HG02678 (cell line): ENCODE results near the gene MLPH.

Experiments
- ATAC-seq: cut with Tn5 transposase; IDR thresholded peaks from one replicate; pipeline ENCODE4 v1.9.1; 2021; ENCODE audit warnings: mild to moderate bottlenecking, moderate library complexity; ENCODE audit not compliant: unreplicated experiment

Gene MLPH

GRCh38 chr2:237478979-237479378 is 8.1 kb upstream of the MLPH start:
- no peak for ATAC-seq

DNA sequence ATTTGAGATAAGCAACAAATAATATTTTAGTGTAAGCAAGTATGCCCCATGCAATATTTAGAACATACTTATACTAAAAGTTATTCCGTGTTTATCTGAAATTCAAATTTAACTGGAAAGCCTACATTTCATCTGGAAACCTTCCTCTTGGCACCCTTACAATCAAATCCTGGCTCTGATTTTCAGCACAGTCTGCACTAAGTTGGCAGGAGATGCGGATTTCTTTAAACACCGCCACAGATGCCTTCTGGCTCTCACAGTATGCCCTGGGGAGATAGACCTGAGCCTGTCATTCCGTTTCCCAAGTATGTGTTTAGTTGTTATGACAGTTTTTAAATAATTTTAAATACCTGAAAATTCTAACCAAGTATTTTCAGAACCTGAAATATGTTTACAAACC is 7.3 kb upstream of the MLPH start:
- ATAC-seq, result no peak

GRCh38 chr2:237480556-237480955 is 6.5 kb upstream of the MLPH start:
- no peak for ATAC-seq

GRCh38 chr2:237480988-237481525 is 6.0 kb upstream of the MLPH start:
- no peak for ATAC-seq

- ATAC-seq, result no peak
Measured at GRCh38 chr2:237482485-237482884, 4.6 kb upstream of the MLPH start.

- ATAC-seq, result no peak
Measured at GRCh38 chr2:237483018-237483731, 3.9 kb upstream of the MLPH start.

DNA sequence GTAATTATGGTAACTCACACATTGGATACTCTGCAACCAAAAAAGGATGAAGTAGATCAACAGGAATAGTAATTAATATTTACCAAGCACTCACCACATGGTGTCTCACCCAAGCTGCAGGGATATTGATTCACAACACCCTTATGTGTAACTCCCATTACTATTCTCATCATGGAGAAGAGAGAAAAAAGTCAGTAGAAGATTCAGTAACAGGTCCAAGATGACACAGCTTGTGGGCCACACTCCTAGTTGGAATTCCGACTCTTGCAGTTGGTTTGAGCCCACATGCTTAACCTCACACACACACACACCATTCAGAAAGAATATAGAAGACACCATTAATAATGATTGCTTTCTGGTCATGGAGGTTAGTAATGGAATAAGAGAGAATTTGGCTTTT is 1.7 kb upstream of the MLPH start:
- no peak for ATAC-seq

DNA sequence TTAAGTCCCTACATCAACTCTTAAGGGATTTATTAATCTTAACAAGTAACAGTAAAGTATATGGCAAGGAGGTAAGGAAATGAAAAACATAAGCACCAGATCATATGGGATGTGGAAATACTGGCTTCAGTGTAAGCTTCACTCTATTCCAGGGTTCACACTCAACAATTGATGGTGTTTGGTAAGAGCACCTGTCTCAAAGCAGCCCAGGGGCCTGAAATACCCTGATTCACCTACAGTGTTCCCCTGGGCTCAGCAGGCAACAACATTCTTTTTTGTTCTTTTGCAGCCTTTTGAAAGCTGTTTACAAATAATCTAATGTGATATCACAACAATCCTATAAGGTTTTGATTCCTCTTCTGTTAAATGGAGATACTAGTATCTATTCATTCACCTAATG is 1.2 kb upstream of the MLPH start:
- no peak for ATAC-seq

DNA sequence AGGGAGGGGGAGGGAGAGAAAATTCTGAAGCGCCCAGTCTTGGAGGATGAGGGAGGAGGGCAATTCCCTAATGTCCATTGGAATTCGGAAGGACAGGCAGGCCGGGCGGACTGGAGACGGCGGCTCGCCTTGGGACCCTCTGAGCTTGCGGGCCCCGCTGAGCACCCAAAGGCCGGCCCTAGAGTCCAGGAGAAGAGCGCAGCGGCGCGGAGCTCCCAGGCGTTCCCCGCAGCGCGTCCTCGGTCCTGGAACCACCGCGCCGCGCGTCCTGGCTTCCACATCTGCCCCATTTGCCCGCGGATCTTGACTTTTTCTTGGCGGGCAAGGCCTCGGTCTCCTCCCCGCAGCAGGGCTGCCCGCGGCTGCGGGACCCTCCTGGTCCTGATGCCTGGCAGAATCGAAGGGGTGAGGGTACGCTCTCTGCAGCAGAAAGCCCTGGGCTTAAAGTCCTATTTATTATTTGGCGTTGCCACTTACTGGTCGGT is 675 bp upstream of the MLPH start:
- ATAC-seq, result no peak

GRCh38 chr2:237487496-237487895 is 445 bp downstream of the MLPH start:
- no peak for ATAC-seq

- ATAC-seq, result no peak
Measured at GRCh38 chr2:237488295-237488694, 1.2 kb downstream of the MLPH start.

GRCh38 chr2:237488901-237489860 is 2.1 kb downstream of the MLPH start:
- no peak for ATAC-seq

GRCh38 chr2:237490009-237490711 is 3.1 kb downstream of the MLPH start:
- no peak for ATAC-seq

GRCh38 chr2:237490795-237491194 is 3.7 kb downstream of the MLPH start:
- ATAC-seq, result no peak

- ATAC-seq, result no peak
Measured at GRCh38 chr2:237491515-237492118, 4.6 kb downstream of the MLPH start.

DNA sequence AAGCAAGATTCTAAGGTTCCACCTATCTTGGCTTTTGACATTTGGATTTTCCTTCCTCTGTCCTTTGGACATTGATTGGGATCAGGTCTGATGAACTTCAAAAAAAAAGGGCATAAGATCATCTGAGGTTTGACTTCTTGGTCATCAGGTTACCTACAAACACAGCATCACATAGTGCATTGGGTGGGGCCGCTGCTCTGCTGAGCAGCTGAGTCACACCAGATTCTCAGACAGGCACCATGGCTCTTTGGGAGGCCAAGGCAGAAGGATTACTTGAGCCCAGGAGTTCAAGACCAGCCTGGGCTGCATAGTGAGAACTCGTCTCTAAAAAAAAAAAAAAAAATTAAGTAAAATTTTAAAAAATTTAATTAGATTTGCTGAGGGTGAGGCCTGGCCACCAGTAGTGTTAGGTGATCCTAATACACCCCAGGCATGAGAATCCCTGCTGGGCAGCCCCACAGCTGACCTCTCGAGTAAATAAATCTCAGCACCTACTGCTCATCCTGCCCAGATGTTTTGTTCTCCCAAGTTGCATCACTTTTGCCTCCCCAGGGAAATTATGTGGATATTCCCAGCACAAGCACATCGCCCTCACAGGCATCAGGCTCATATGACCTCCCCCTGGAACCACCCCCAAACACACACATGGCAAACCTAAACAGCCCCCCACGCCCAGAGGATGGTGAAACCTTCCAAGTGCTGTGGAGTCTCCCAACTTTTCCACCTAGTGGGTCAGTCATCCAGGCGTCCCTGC is 5.3 kb downstream of the MLPH start:
- ATAC-seq, result no peak

DNA sequence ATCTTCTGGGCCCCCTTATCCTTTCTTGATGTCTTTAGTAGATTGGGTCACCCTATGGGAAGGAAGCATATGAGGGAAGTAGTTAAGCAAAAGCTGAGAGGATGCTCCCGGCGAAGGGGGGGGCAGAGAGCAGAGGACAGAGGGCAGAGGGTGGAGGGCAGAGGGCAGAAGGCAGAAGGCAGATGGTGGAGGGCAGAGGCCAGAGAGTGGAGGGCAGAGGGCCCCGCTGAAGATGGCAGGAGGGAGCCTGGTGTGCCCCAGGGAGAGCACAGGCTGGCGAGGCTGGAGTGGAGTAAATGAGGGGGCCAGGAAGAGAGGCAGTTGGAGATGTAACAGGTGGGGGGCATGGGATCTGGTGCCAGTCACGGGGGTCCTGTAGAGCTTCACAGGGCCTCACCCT is 7.0 kb downstream of the MLPH start:
- no peak for ATAC-seq

DNA sequence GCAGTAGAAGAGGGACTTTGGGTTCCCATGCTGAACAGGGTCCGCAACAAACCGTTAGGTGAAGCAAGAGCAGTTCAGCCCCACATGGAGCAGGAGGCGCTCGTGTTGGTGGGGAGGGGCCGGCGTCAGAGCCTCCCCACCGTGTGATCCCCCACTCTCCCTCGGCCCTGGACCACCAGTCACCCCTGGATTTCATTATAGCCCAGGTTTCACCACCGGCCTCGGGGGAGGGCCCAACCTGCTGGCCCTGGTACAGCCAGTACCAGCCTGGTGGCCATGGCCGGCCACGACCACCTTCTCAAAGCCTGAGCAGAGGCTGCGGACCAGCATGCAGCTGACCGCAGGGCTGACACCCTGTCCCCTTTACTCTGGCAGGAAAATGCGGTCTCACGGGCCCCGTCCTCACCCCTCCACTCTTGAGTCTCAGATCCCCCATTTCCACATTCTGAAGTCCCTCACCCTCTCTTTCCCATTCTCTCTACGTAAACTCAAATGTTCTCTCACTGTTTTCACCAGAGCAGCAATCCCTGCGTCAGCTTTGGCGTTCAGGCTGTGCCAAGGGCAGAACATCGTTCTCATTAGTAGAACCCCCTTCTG is 8.6 kb downstream of the MLPH start:
- no peak for ATAC-seq

GRCh38 chr2:237496428-237496827 is 9.4 kb downstream of the MLPH start:
- ATAC-seq, result no peak
